Measurements from ENCODE around the gene NOG. TPM values are rescaled to one million over a fixed set of nuclear protein-coding genes. Genes with fewer than 3 reads are reported as not detected.

NOG gene
- total and polyA plus RNA-seq, 10 of the 15 experiments (the other 5 are each of a cell fraction or from before 2014, with no cell fraction given): 0.10 TPM; not detected in 9

DNA sequence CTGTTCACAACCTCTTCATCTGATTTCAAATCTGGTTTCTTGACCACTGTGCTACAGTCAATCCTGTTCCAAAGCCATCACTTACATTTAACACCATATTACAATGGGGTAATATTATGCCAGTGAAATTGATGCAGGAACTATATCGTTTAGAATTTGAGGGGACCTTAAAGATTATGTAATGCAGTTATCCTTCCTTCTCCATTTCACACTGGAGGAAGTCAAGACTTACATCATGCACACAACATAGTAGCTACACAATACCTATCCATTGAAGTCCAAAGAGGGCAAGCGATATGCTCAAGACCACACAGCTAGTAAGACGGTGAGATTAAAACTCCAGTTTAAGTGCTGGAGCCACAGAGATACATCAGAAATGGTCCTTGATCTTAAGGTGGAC, 16.8 kb downstream of the NOG start:
- in situ Hi-C loops (cut with MboI): no loop called here
- Histone ChIP-seq H2AFZ (ENCODE audit: control insufficient read depth, low read depth, low read length) (no peak overlapping the region), H3K4me3 (no peak overlapping the region), H3K79me2 (ENCODE audit: control insufficient read depth, insufficient read depth, low read length) (no peaks in the 10 kb centered on the region), H4K20me1 (ENCODE audit: control insufficient read depth, insufficient read depth) (no peaks in the 10 kb centered on the region), H3K4me1 (ENCODE audit: control insufficient read depth, insufficient read depth, low read length) (no peaks in the 10 kb centered on the region), H3K9ac (ENCODE audit: control insufficient read depth, insufficient read depth, low read length) (no peak overlapping the region), H3K9me3 (replicated peaks; ENCODE audit: control insufficient read depth, insufficient read depth, low read length) (no peaks in the 10 kb centered on the region), H3K27me3 (replicated peaks in 1 of 2; ENCODE audit: control insufficient read depth in 2 of 2, insufficient read depth in 2 of 2, low read length in 1 of 2) (no peaks in the 10 kb centered on the region; a peak in 2 of 4 replicates), H3K27ac (ENCODE audit: control insufficient read depth, insufficient read depth) (no peak overlapping the region), H3K4me2 (ENCODE audit: control insufficient read depth, insufficient read depth) (no peak overlapping the region), H3K36me3 (ENCODE audit: control insufficient read depth in 2 of 2, insufficient read depth in 2 of 2, low read length in 1 of 2) (no peaks in the 10 kb centered on the region)
- RAD21 ChIA-PET (ENCODE audit: unreplicated experiment): no interaction called here
- intact Hi-C loops (cut with micrococcal nuclease; ENCODE audit: unreplicated experiment): no loop called here
- FAIRE-seq (no peak), ATAC-seq (no peak), DNase-seq (ENCODE audit: low read depth, low spot score) (no peak)
- 31% methylated on average over 3 of the region's 3 CpGs for WGBS (ENCODE audit: insufficient coverage, insufficient replicate concordance, low lambda C conversion rate, missing lambda C conversion rate)
- BruUV-seq (replicated peaks): no TSS peak
- POLR2A ChIA-PET: no interaction called here
- TF ChIP-seq BHLHE40 (IDR thresholded peaks at IDR 0.05; ENCODE audit: borderline replicate concordance in 1 of 2, low read depth in 2 of 2, low read length in 1 of 2) (no peak), MYB (IDR thresholded peaks at IDR 0.05; ENCODE audit: borderline replicate concordance, low read depth, low read length) (no peak)
- SMC1A ChIA-PET (ENCODE audit: uncharacterized antibody, unreplicated experiment): no interaction called here
- CTCF ChIA-PET: no interaction called here

DNA sequence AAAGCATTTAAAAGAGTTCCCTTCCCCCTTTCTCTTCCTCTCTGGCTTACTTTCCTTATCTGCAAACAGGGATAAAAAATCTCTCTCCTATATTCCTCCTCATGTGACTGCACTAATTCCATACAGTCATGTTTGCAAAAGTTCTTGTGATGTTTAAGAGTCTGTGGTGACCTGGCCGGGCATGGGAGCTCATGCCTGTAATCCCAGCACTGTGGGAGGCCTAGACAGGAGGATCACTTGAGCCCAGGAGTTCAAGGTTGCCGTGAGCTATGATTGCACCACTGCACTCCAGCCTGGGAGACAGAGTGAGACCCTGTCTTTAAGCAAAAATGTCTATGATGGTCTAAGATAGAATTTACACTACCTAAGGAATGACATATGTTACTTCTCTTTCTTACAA, 19.6 kb downstream of the NOG start:
- in situ Hi-C loops (cut with MboI) (no loop called here), intact Hi-C loops (cut with micrococcal nuclease; ENCODE audit: unreplicated experiment) (no loop called here)
- no peak for FAIRE-seq
- ChIA-PET CTCF (no interaction called here), POLR2A (no interaction called here), SMC1A (ENCODE audit: uncharacterized antibody, unreplicated experiment) (interaction anchor here (0.5 kb wide), 1 partner anchor 159 kb away, joined by 3 read pairs; no protein-coding TSS in a partner anchor), RAD21 (ENCODE audit: unreplicated experiment) (no interaction called here)
- H3K4me1 ChIP-seq (ENCODE audit: control insufficient read depth, insufficient read depth, low read length): no peaks in the 10 kb centered on the region
- H3K4me3 ChIP-seq: no peak overlapping the region
- no peaks in the 10 kb centered on the region for H3K36me3 ChIP-seq (ENCODE audit: control insufficient read depth in 2 of 2, insufficient read depth in 2 of 2, low read length in 1 of 2)
- H3K9me3 ChIP-seq (replicated peaks; ENCODE audit: control insufficient read depth, insufficient read depth, low read length): no peaks in the 10 kb centered on the region
- H3K27ac ChIP-seq (ENCODE audit: control insufficient read depth, insufficient read depth): no peak overlapping the region
- H3K27me3 ChIP-seq (replicated peaks in 1 of 2; ENCODE audit: control insufficient read depth in 2 of 2, insufficient read depth in 2 of 2, low read length in 1 of 2): no peaks in the 10 kb centered on the region; a peak in 1 of 4 replicates
- H3K4me2 ChIP-seq (ENCODE audit: control insufficient read depth, insufficient read depth): no peak overlapping the region
- 8% methylated on average over 2 of the region's 2 CpGs for WGBS (ENCODE audit: insufficient coverage, insufficient replicate concordance, low lambda C conversion rate, missing lambda C conversion rate)
- no TSS peak for BruUV-seq (replicated peaks)
- DNase-seq (ENCODE audit: low read depth, low spot score): no peak
- H3K9ac ChIP-seq (ENCODE audit: control insufficient read depth, insufficient read depth, low read length): no peak overlapping the region
- no peak for ATAC-seq
- no peaks in the 10 kb centered on the region for H3K79me2 ChIP-seq (ENCODE audit: control insufficient read depth, insufficient read depth, low read length)
- no peak overlapping the region for H2AFZ ChIP-seq (ENCODE audit: control insufficient read depth, low read depth, low read length)
- H4K20me1 ChIP-seq (ENCODE audit: control insufficient read depth, insufficient read depth): no peaks in the 10 kb centered on the region
- TF ChIP-seq, protein P1, sequence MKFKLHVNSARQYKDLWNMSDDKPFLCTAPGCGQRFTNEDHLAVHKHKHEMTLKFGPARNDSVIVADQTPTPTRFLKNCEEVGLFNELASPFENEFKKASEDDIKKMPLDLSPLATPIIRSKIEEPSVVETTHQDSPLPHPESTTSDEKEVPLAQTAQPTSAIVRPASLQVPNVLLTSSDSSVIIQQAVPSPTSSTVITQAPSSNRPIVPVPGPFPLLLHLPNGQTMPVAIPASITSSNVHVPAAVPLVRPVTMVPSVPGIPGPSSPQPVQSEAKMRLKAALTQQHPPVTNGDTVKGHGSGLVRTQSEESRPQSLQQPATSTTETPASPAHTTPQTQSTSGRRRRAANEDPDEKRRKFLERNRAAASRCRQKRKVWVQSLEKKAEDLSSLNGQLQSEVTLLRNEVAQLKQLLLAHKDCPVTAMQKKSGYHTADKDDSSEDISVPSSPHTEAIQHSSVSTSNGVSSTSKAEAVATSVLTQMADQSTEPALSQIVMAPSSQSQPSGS (IDR thresholded peaks at IDR 0.05; ENCODE audit: low read length): no peak
- TF ChIP-seq NR2C2 (IDR thresholded peaks at IDR 0.05; ENCODE audit: borderline replicate concordance, control insufficient read depth, insufficient read length, low read depth) (no peak), NFIC (IDR thresholded peaks at IDR 0.05; ENCODE audit: low read depth, low read length) (no peak), ZBED1 (IDR thresholded peaks at IDR 0.05; ENCODE audit: borderline replicate concordance) (no peak), TBL1XR1 (IDR thresholded peaks at IDR 0.05; ENCODE audit: low read depth, low read length) (no peak), CHD2 (IDR thresholded peaks at IDR 0.05; ENCODE audit: borderline replicate concordance, low read depth, low read length) (no peak), BCL3 (IDR thresholded peaks at IDR 0.05; ENCODE audit: borderline replicate concordance, insufficient read depth, low read depth, low read length, poor library complexity, severe bottlenecking) (no peak), ELK1 (IDR thresholded peaks at IDR 0.05; ENCODE audit: low read depth, low read length) (no peak), SPI1 (IDR thresholded peaks at IDR 0.05; ENCODE audit: borderline replicate concordance, insufficient read depth, low read depth, low read length) (no peak), LARP7 (IDR thresholded peaks at IDR 0.05) (no peak)
- TF ChIP-seq, protein P2, sequence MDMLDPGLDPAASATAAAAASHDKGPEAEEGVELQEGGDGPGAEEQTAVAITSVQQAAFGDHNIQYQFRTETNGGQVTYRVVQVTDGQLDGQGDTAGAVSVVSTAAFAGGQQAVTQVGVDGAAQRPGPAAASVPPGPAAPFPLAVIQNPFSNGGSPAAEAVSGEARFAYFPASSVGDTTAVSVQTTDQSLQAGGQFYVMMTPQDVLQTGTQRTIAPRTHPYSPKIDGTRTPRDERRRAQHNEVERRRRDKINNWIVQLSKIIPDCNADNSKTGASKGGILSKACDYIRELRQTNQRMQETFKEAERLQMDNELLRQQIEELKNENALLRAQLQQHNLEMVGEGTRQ (IDR thresholded peaks at IDR 0.05; ENCODE audit: borderline replicate concordance, low read depth, low read length): no peak
